ENCODE data around the gene CADM2.

CADM2 gene

GRCh38 chr3:85208650-85209049, 249.9 kb downstream of the CADM2 start:
- DNase-seq = no peak

- DNase-seq = no peak
These were observed 251.8 kb downstream of the CADM2 start for GRCh38 chr3:85210540-85210939.

- DNase-seq = no peak
These were observed 270.2 kb downstream of the CADM2 start for GRCh38 chr3:85228966-85229365.

GRCh38 chr3:85244091-85244490, 285.3 kb downstream of the CADM2 start:
- no peak for DNase-seq

GRCh38 chr3:85244519-85244918, 285.7 kb downstream of the CADM2 start:
- no peak for DNase-seq

- DNase-seq = no peak
These were observed 293.0 kb downstream of the CADM2 start for GRCh38 chr3:85251766-85252165.

- no peak for DNase-seq
These were observed 293.9 kb downstream of the CADM2 start for GRCh38 chr3:85252686-85253085.

- DNase-seq = no peak
These were observed 295.9 kb downstream of the CADM2 start for GRCh38 chr3:85254738-85255137.

GRCh38 chr3:85255949-85256348, 297.2 kb downstream of the CADM2 start:
- no peak for DNase-seq

- DNase-seq = no peak
These were observed 299.5 kb downstream of the CADM2 start for GRCh38 chr3:85258326-85258725.

- DNase-seq = no peak
These were observed 300.0 kb downstream of the CADM2 start for GRCh38 chr3:85258819-85259218.

GRCh38 chr3:85259748-85260147, 301.0 kb downstream of the CADM2 start:
- DNase-seq = no peak

- DNase-seq = no peak
These were observed 305.6 kb downstream of the CADM2 start for GRCh38 chr3:85264381-85264780.

GRCh38 chr3:85270488-85270887, 311.7 kb downstream of the CADM2 start:
- no peak for DNase-seq

- DNase-seq = no peak
These were observed 313.1 kb downstream of the CADM2 start for GRCh38 chr3:85271911-85272310.

- no peak for DNase-seq
These were observed 329.5 kb downstream of the CADM2 start for GRCh38 chr3:85288257-85288656.

GRCh38 chr3:85297291-85297690, 338.5 kb downstream of the CADM2 start:
- DNase-seq = no peak

- DNase-seq = no peak
These were observed 339.2 kb downstream of the CADM2 start for GRCh38 chr3:85298032-85298431.

- no peak for DNase-seq
These were observed 344.4 kb downstream of the CADM2 start for GRCh38 chr3:85303156-85303555.

- no peak for DNase-seq
These were observed 345.7 kb downstream of the CADM2 start for GRCh38 chr3:85304360-85304964.

- DNase-seq = no peak
These were observed 353.5 kb downstream of the CADM2 start for GRCh38 chr3:85312331-85312730.

GRCh38 chr3:85313380-85313779, 354.6 kb downstream of the CADM2 start:
- DNase-seq = no peak

- DNase-seq = no peak
These were observed 357.5 kb downstream of the CADM2 start for GRCh38 chr3:85316252-85316651.

- no peak for DNase-seq
These were observed 363.1 kb downstream of the CADM2 start for GRCh38 chr3:85321892-85322291.

GRCh38 chr3:85330071-85330470, 371.3 kb downstream of the CADM2 start:
- DNase-seq = no peak

GRCh38 chr3:85337895-85338294, 379.1 kb downstream of the CADM2 start:
- no peak for DNase-seq
